Testis (tissue), 3 donors: ENCODE measurements around the gene SYT1. TPM values are rescaled to one million over a fixed set of nuclear protein-coding genes. Genes with fewer than 3 reads are reported as not detected.

ENCODE experiments used
- DNase-seq: peaks from one replicate; pipeline ENCODE4 v3.0.0-alpha.2; 2019
- H3K27ac ChIP-seq, 2 donors: fragments of 200-600 bp; sonication (generic); one replicate each; pipeline ENCODE4 v1.5.1; 2019
- H3K27me3 ChIP-seq: fragments of 200-600 bp; sonication (generic); one replicate; pipeline ENCODE4 v1.5.1; 2019
- H3K36me3 ChIP-seq: fragments of 200-600 bp; sonication (generic); one replicate; pipeline ENCODE4 v1.5.1; 2017; ENCODE audit warnings: low read depth; ENCODE audit errors: missing control alignments
- H3K4me1 ChIP-seq: fragments of 200-600 bp; sonication (generic); one replicate; pipeline ENCODE4 v1.5.1; 2019
- H3K4me3 ChIP-seq, 2 donors: fragments of 200-600 bp; sonication (generic); one replicate each; pipeline ENCODE4 v1.5.1; 2017 to 2019
- H3K9me3 ChIP-seq: fragments of 200-600 bp; sonication (generic); one replicate; pipeline ENCODE4 v1.5.1; 2017
- CTCF ChIP-seq, 3 experiments: fragments of 450-650 bp in 2 of 3; fragments of 200-600 bp in 1 of 3; sonication (generic) in 1 of 3; IDR thresholded peaks; one replicate each; pipeline ENCODE4 v1.5.1; 2016 to 2019; ENCODE audit warnings: antibody characterized with exemption in 3 of 3, mild to moderate bottlenecking in 2 of 3, moderate library complexity in 1 of 3
- POLR2A ChIP-seq: fragments of 450-650 bp; IDR thresholded peaks from one replicate; pipeline ENCODE4 v1.6.1; 2017; ENCODE audit warnings: antibody characterized with exemption, mild to moderate bottlenecking, moderate library complexity
- WGBS, 2 donors: methylation state at CpG; one replicate each; pipeline ENCODE4 v1.1.5; 2018; 5-methylcytosine and 5-hydroxymethylcytosine counted together
- intact Hi-C: fragments of 100-400 bp; cut with DNase I; formaldehyde crosslinking; loops from one replicate; pipeline ENCODE4 v1.15.1; 2023; ENCODE audit warnings: low total_unique reads
- polyA plus RNA-seq: library from polyadenylated mRNA; stranded (reverse); fragments of 350-450 nt; fragmentation: Illumina TruSeq; extraction: RNeasy Lipid Tissue Mini Kit (QIAGEN cat#74804); gene quantifications from one replicate; pipeline ENCODE4 v1.2.3, GENCODE V29; 2014; ENCODE audit warnings: low read depth, low replicate concordance; ENCODE audit not compliant: insufficient read depth
- total RNA-seq, 2 donors: library from RNA; depleted of rRNA; stranded (reverse); fragments of >200 nt; gene quantifications; one replicate each; pipeline ENCODE4 v1.2.3, GENCODE V29; 2016

The SYT1 gene
- total and polyA plus RNA-seq, 3 donors from 2014 or later, result 1.1 to 1.7 (median 1.3) TPM

GRCh38 chr12:79347866-79348265 lies 483.3 kb downstream of the SYT1 start:
- no peak for TF ChIP-seq CTCF (IDR thresholded peaks at IDR 0.05)
- TF ChIP-seq POLR2A, result no peak
- H3K9me3 ChIP-seq, result no peaks in the 10 kb centered on the region
- H3K27me3 ChIP-seq, result no peaks in the 10 kb centered on the region
- WGBS, 2 donors, result 86% methylated on average over 1 of the region's 1 CpG
- no peaks in the 10 kb centered on the region for H3K4me1 ChIP-seq
- no peak overlapping the region for H3K27ac ChIP-seq
- H3K36me3 ChIP-seq, result no peaks in the 10 kb centered on the region
- H3K4me3 ChIP-seq, result no peak overlapping the region
- DNase-seq, result no peak
- intact Hi-C loops, result no loop called here

GRCh38 chr12:79351251-79351650 lies 486.7 kb downstream of the SYT1 start:
- TF ChIP-seq CTCF (IDR thresholded peaks at IDR 0.05) (no peak), POLR2A (no peak)
- Histone ChIP-seq H3K9me3 (no peaks in the 10 kb centered on the region), H3K27ac (no peak overlapping the region), H3K4me3 (no peak overlapping the region), H3K4me1 (no peaks in the 10 kb centered on the region), H3K36me3 (no peaks in the 10 kb centered on the region), H3K27me3 (no peaks in the 10 kb centered on the region)
- intact Hi-C loops, result no loop called here
- WGBS, 2 donors, result 54% methylated on average over 3 of the region's 3 CpGs
- DNase-seq, result no peak

- H3K4me3 ChIP-seq, result no peak overlapping the region
- intact Hi-C loops, result no loop called here
- no peak for DNase-seq
- no peak overlapping the region for H3K27ac ChIP-seq
- no peak for TF ChIP-seq POLR2A
- TF ChIP-seq CTCF (IDR thresholded peaks at IDR 0.05), result no peak
- no peaks in the 10 kb centered on the region for H3K27me3 ChIP-seq
- 84 to 92% methylated on average over 1 of the region's 1 CpG for WGBS, 2 donors
- no peaks in the 10 kb centered on the region for H3K9me3 ChIP-seq
- H3K36me3 ChIP-seq, result no peaks in the 10 kb centered on the region
- no peaks in the 10 kb centered on the region for H3K4me1 ChIP-seq
Measured at GRCh38 chr12:79356216-79356615, 491.6 kb downstream of the SYT1 start.

- no peaks in the 10 kb centered on the region for H3K4me1 ChIP-seq
- TF ChIP-seq CTCF (IDR thresholded peaks at IDR 0.05), result no peak
- no peaks in the 10 kb centered on the region for H3K27me3 ChIP-seq
- intact Hi-C loops, result no loop called here
- no peak for DNase-seq
- no peaks in the 10 kb centered on the region for H3K36me3 ChIP-seq
- no peak overlapping the region for H3K4me3 ChIP-seq
- H3K27ac ChIP-seq, result no peak overlapping the region
- H3K9me3 ChIP-seq, result no peaks in the 10 kb centered on the region
Measured at GRCh38 chr12:79357048-79357447, 492.5 kb downstream of the SYT1 start.

GRCh38 chr12:79358716-79359300 lies 494.2 kb downstream of the SYT1 start:
- Histone ChIP-seq H3K9me3 (no peaks in the 10 kb centered on the region), H3K4me1 (no peaks in the 10 kb centered on the region), H3K27me3 (no peaks in the 10 kb centered on the region), H3K27ac (no peak overlapping the region), H3K36me3 (no peaks in the 10 kb centered on the region), H3K4me3 (no peak overlapping the region)
- no peak for DNase-seq
- intact Hi-C loops, result no loop called here
- 87 to 94% methylated on average over 5 of the region's 5 CpGs for WGBS, 2 donors
- TF ChIP-seq CTCF (IDR thresholded peaks at IDR 0.05), result no peak
- TF ChIP-seq POLR2A, result no peak
